Activated T-cell treated with anti-CD3 and anti-CD28 coated beads for 1 hour (primary cell): ENCODE data around the gene RPS4Y1.

Experiments used
- DNase-seq: peaks from one replicate; pipeline ENCODE4 v3.0.0-alpha.2; 2020; ENCODE audit warnings: low read depth

Gene RPS4Y1

DNA sequence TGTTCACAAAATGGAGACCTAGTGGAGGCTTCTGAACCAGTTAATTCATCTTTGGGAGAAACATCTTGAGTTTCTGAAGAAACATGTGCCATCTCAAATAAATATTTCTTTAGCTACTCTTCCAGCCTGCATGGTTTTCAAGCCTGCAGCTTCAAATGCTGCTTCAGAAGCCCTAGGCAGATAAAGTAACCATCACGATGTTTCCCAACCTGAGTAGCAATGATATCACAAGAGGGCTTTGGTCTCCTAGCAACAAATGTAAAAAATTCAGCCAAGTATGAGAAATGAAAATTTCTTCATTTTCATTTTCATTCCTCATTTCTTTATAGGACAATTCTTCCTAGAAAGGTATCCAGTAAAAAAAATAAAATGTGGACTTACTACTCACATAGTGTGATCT is 42.2 kb downstream of the RPS4Y1 start:
- DNase-seq = no peak

DNA sequence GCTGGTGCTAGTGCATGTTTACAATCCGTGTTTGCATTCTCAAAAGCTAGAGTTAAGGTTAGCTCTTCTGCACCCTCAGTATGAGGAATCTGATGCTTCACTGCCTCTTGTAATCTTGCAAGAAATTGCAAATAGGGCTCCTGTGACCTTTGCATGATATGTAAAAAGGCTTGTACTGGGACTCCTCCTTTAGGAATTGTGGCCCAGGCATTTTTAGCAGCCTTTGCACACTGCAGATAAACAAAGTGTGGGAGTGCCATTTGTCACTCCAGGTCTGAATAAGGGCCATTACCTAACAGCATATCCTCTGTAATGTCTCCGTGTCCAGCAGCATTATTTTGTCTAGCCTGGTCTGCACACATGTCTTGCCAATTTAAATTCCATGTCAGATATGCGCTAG is 44.5 kb downstream of the RPS4Y1 start:
- no peak for DNase-seq

DNA sequence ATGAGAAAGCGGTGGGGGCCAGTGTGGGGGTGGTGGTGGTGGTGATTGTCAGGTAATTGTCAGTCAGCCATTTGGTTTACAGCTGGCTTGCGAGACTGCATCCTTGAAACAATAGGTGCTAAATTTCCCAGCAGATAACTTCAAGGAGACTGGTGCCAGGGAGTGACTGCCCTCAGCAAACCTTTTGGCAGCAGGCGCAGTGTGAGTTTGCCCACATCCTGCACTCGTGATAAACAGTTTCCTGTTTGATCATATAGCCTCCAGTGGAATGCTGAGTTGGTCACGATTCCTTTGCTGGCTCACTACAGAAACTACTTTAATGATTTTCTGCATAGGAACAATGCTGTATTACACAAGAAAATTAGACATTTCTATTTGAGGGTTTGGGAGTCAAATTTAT is 46.0 kb downstream of the RPS4Y1 start:
- no peak for DNase-seq

DNA sequence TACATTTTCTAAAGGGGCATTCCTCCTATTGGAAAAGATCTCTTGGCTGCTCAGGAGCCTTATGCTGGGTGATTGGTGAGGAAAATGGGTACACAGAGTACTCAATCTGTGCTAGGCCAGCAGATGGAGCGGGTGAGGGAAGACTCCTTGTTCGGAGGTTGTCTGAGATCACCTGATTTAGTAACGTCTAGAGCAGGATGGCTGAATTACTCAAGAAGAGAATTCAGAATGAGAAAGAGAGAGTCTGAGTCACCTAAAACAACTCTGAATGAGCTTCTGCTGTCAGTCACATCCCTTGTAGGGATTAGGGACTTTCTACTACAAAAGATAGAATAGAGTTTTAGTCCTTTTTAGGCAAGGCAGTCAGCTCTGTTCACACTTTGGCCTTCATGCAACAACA is 46.6 kb downstream of the RPS4Y1 start:
- DNase-seq = no peak

DNA sequence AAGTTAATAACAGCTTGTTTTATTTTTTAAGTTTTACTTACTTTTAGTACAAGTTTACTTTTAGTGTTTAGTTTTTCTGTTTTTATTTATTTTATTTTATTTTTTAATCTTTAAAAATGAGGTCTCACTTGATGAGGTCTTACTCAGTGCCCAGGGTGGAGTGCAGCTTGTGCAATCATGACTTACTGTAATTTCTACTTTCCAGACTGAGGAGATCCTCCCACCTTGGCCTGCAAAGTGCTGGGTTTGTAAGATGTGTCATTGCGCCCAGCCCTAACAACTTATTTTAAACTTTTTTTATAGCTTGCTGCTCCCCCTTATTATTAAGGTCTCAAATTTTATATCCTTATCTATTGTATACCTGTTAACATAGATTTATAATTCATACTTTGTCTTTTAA is 52.1 kb downstream of the RPS4Y1 start:
- no peak for DNase-seq

DNA sequence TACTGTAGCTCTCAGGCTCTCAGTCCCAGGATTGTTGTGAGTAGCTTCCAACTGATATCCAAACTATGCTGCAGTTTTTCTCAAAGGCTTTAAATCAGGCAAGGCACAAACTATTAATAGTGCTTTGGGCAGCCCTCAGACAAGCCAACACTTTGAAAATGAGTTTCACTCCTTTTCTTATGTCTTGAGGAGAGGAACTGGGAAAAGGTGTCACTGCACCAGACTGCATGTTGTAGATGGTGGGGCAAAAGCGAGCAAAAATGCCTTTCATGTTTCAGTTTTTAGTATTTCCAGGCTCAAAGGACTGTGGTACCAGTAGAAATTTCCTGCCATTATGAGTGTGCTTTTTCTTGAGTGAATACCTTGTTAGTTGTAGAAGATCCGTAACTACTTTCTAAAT is 54.6 kb downstream of the RPS4Y1 start:
- DNase-seq = no peak

DNA sequence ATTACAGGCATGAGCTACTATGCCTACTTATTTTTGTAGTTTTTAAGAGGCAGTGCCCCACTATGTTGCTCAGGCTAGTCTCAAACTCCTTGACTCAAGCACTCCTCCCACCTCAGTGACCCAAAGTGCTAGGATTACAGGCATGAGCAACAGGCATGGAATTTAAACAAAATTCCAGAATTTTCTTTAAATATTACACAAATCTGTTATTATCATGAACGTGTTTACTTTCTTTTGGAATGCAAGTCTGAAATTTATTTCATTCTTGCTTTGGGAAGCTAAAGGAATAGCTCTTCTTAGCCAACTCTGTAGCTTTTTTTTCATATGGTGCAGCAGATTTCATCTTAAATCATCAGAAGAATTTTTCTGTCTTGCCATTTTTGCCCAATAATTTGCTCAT is 66.0 kb downstream of the RPS4Y1 start:
- DNase-seq = no peak

DNA sequence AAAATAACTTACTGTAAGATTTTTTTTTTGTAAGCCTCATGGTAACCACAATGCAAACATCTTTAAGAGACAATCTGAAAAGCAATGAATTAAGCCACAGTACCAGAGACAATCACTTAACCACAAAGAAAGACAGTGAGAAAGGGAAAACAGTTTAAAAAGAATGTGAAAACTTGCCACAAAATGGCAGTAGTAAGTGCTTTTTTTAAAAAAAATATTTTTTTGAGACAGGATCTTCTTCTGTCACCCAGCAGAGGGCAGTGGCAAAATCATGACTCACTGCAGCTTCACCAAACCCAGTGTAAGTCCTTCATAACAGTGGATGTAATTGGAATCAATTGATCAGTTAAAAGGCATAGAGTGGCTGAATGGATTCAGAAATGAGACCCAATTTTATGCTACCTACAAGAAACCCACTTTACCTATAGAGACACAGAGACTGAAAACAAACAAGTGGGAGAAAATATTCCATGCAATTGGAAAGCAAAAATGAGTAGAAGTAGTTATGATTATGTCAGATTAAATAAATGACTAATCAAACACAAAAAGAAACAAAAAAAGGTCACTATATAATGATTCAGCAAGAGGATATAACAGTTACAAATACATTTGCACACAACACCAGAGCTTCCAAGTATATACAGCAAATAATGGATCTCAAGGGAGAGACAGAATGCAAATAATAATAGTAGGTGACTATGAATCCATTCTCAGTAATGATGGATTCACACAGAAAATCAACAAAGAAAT is 71.8 kb downstream of the RPS4Y1 start:
- DNase-seq = no peak
